ENCODE results near the gene PIGC. TPM values are rescaled to one million over a fixed set of nuclear protein-coding genes. Genes with fewer than 3 reads are reported as not detected.

PIGC gene
- total and polyA plus RNA-seq, 10 of the 15 experiments (the other 5 are each of a cell fraction or from before 2014, with no cell fraction given) = 11.0 to 37.3 (median 19.6) TPM

- TF ChIP-seq, protein P1, sequence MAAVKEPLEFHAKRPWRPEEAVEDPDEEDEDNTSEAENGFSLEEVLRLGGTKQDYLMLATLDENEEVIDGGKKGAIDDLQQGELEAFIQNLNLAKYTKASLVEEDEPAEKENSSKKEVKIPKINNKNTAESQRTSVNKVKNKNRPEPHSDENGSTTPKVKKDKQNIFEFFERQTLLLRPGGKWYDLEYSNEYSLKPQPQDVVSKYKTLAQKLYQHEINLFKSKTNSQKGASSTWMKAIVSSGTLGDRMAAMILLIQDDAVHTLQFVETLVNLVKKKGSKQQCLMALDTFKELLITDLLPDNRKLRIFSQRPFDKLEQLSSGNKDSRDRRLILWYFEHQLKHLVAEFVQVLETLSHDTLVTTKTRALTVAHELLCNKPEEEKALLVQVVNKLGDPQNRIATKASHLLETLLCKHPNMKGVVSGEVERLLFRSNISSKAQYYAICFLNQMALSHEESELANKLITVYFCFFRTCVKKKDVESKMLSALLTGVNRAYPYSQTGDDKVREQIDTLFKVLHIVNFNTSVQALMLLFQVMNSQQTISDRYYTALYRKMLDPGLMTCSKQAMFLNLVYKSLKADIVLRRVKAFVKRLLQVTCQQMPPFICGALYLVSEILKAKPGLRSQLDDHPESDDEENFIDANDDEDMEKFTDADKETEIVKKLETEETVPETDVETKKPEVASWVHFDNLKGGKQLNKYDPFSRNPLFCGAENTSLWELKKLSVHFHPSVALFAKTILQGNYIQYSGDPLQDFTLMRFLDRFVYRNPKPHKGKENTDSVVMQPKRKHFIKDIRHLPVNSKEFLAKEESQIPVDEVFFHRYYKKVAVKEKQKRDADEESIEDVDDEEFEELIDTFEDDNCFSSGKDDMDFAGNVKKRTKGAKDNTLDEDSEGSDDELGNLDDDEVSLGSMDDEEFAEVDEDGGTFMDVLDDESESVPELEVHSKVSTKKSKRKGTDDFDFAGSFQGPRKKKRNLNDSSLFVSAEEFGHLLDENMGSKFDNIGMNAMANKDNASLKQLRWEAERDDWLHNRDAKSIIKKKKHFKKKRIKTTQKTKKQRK (IDR thresholded peaks at IDR 0.05; ENCODE audit: low read depth, low read length) = no peak
- TF ChIP-seq ETV6 (conservative IDR thresholded peaks at IDR 0.05 in 1 of 2, IDR thresholded peaks at IDR 0.05 in 1 of 2; ENCODE audit: borderline replicate concordance in 1 of 2, low read depth in 1 of 2) = peak in 1 of 2 experiments; percentile 9; a peak in 1 of 4 replicates
- TF ChIP-seq, protein P2, sequence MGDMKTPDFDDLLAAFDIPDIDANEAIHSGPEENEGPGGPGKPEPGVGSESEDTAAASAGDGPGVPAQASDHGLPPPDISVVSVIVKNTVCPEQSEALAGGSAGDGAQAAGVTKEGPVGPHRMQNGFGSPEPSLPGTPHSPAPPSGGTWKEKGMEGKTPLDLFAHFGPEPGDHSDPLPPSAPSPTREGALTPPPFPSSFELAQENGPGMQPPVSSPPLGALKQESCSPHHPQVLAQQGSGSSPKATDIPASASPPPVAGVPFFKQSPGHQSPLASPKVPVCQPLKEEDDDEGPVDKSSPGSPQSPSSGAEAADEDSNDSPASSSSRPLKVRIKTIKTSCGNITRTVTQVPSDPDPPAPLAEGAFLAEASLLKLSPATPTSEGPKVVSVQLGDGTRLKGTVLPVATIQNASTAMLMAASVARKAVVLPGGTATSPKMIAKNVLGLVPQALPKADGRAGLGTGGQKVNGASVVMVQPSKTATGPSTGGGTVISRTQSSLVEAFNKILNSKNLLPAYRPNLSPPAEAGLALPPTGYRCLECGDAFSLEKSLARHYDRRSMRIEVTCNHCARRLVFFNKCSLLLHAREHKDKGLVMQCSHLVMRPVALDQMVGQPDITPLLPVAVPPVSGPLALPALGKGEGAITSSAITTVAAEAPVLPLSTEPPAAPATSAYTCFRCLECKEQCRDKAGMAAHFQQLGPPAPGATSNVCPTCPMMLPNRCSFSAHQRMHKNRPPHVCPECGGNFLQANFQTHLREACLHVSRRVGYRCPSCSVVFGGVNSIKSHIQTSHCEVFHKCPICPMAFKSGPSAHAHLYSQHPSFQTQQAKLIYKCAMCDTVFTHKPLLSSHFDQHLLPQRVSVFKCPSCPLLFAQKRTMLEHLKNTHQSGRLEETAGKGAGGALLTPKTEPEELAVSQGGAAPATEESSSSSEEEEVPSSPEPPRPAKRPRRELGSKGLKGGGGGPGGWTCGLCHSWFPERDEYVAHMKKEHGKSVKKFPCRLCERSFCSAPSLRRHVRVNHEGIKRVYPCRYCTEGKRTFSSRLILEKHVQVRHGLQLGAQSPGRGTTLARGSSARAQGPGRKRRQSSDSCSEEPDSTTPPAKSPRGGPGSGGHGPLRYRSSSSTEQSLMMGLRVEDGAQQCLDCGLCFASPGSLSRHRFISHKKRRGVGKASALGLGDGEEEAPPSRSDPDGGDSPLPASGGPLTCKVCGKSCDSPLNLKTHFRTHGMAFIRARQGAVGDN (IDR thresholded peaks at IDR 0.05) = peak; percentile 45; the same call in 1 of the 2 replicates
- TF ChIP-seq RAD21 (IDR thresholded peaks at IDR 0.05; ENCODE audit: insufficient read depth, low read depth, low read length) = peak; percentile 76
- TF ChIP-seq SMC3 (IDR thresholded peaks at IDR 0.05; ENCODE audit: borderline replicate concordance, low read length) = peak; percentile 77; the same call in 1 of the 2 replicates
- TF ChIP-seq PAX5 (IDR thresholded peaks at IDR 0.05; ENCODE audit: borderline replicate concordance, low read depth, low read length) = no peak
- no peak for TF ChIP-seq HDAC2 (IDR thresholded peaks at IDR 0.05)
- no peak for TF ChIP-seq ZNF274 (IDR thresholded peaks at IDR 0.05; ENCODE audit: insufficient read depth, insufficient read length)
- peak; percentile 49; the same call in 1 of the 2 replicates for TF ChIP-seq YY1 (IDR thresholded peaks at IDR 0.05; ENCODE audit: low read depth, low read length)
- TF ChIP-seq GABPA (IDR thresholded peaks at IDR 0.05; ENCODE audit: low read depth) = no peak
- no peak for TF ChIP-seq BACH1 (IDR thresholded peaks at IDR 0.05; ENCODE audit: borderline replicate concordance)
- no peak for TF ChIP-seq JUND (IDR thresholded peaks at IDR 0.05; ENCODE audit: low read depth, low read length)
- no peak for TF ChIP-seq CREM (IDR thresholded peaks at IDR 0.05; ENCODE audit: low read depth)
- TF ChIP-seq NR2F1 (conservative IDR thresholded peaks at IDR 0.05) = no peak
- TF ChIP-seq PAX8 (IDR thresholded peaks at IDR 0.05) = no peak
- TF ChIP-seq, protein P3, sequence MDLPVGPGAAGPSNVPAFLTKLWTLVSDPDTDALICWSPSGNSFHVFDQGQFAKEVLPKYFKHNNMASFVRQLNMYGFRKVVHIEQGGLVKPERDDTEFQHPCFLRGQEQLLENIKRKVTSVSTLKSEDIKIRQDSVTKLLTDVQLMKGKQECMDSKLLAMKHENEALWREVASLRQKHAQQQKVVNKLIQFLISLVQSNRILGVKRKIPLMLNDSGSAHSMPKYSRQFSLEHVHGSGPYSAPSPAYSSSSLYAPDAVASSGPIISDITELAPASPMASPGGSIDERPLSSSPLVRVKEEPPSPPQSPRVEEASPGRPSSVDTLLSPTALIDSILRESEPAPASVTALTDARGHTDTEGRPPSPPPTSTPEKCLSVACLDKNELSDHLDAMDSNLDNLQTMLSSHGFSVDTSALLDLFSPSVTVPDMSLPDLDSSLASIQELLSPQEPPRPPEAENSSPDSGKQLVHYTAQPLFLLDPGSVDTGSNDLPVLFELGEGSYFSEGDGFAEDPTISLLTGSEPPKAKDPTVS (IDR thresholded peaks at IDR 0.05; ENCODE audit: low read depth, low read length) = no peak
- TF ChIP-seq POLR2AphosphoS2 (IDR thresholded peaks at IDR 0.05; ENCODE audit: low read depth, low read length) = no peak
- TF ChIP-seq SMAD1 (IDR thresholded peaks at IDR 0.05; ENCODE audit: low read depth, partially characterized antibody) = no peak
- TF ChIP-seq JUNB (IDR thresholded peaks at IDR 0.05) = no peak
- TF ChIP-seq ZZZ3 (IDR thresholded peaks at IDR 0.05; ENCODE audit: control insufficient read depth, insufficient read length, low read depth) = no peak
These were observed 44.7 kb downstream of the PIGC start (continued) for GRCh38 chr1:172398970-172399755.

Measured in GM12878 (cell line).